IMR-90 (cell line): ENCODE data around the gene CDC42BPG. TPM values are rescaled to one million over a fixed set of nuclear protein-coding genes. Genes with fewer than 3 reads are reported as not detected.

Experiments used
- ATAC-seq: fragments of 200-7000 bp; cut with Tn5 transposase; 2 replicates; pipeline ENCODE4 v1.9.1; 2020; ENCODE audit warnings: low read depth, mild to moderate bottlenecking, moderate library complexity
- BruUV-seq: library from RNA; stranded (reverse); fragments of 400-500 nt; replicated peaks from 2 replicates; lab custom pipeline; 2021; lab: Mats Ljungman, UMichigan
- CTCF ChIA-PET: fragments of 300-600 bp; formaldehyde crosslinking; extraction: SDS; loops from one replicate; lab custom pipeline; 2021; ENCODE audit warnings: antibody characterized with exemption; lab: Yijun Ruan, JAX
- POLR2A ChIA-PET: fragments of 300-600 bp; sonication (Branson Sonifier 250); formaldehyde crosslinking; loops from one replicate; lab custom pipeline; 2022; ENCODE audit warnings: antibody characterized with exemption; ENCODE audit not compliant: unreplicated experiment; lab: Charles Lee
- DNase-seq: peaks from one replicate; pipeline ENCODE4 v3.0.0; 2013
- H2AFZ ChIP-seq: replicated peaks from 2 replicates; pipeline ENCODE3; 2013; ENCODE audit warnings: low read length, mild to moderate bottlenecking; ENCODE audit not compliant: poor library complexity
- H2AK5ac ChIP-seq: 2 replicates; pipeline ENCODE4 v1.6.1; 2013; ENCODE audit warnings: low read depth, low read length, inconsistent platforms
- H2AK9ac ChIP-seq: replicated peaks from 2 replicates; pipeline ENCODE3; 2013; ENCODE audit warnings: mild to moderate bottlenecking, low read depth, low read length, moderate library complexity; ENCODE audit not compliant: poor library complexity
- H2BK120ac ChIP-seq: 2 replicates; pipeline ENCODE4 v1.6.1; 2013; ENCODE audit warnings: low read depth, low read length, inconsistent platforms
- H2BK15ac ChIP-seq: 3 replicates; pipeline ENCODE4 v1.6.1; 2013; ENCODE audit warnings: low read depth, low read length, inconsistent platforms
- H2BK20ac ChIP-seq: 2 replicates; pipeline ENCODE4 v1.6.1; 2013; ENCODE audit warnings: low read depth, mild to moderate bottlenecking, inconsistent platforms, low read length, moderate library complexity
- H2BK5ac ChIP-seq: 2 replicates; pipeline ENCODE4 v1.6.1; 2013; ENCODE audit warnings: mild to moderate bottlenecking, low read depth, low read length, inconsistent platforms; ENCODE audit not compliant: poor library complexity, severe bottlenecking
- H3K14ac ChIP-seq: replicated peaks from 2 replicates; pipeline ENCODE4 v1.6.1; 2013; ENCODE audit warnings: low read depth, low read length, inconsistent platforms
- H3K18ac ChIP-seq: 2 replicates; pipeline ENCODE4 v1.6.1; 2013; ENCODE audit warnings: low read depth, low read length, control low read depth
- H3K23ac ChIP-seq: 2 replicates; pipeline ENCODE4 v1.6.1; 2013; ENCODE audit warnings: low read depth, low read length, inconsistent platforms
- H3K27ac ChIP-seq: 2 replicates; pipeline ENCODE4 v1.5.1; 2013; ENCODE audit warnings: mild to moderate bottlenecking, control low read depth, low read length; ENCODE audit not compliant: insufficient read depth
- H3K27me3 ChIP-seq: 2 replicates; pipeline ENCODE4 v1.6.1; 2013; ENCODE audit warnings: low read length; ENCODE audit not compliant: control insufficient read depth, insufficient read depth
- H3K36me3 ChIP-seq: 2 replicates; pipeline ENCODE4 v1.6.1; 2013; ENCODE audit warnings: low read length, mixed read lengths; ENCODE audit not compliant: control insufficient read depth, insufficient read depth
- H3K4ac ChIP-seq: 2 replicates; pipeline ENCODE4 v1.6.1; 2013; ENCODE audit warnings: low read depth, low read length, inconsistent platforms
- H3K4me1 ChIP-seq: 2 replicates; pipeline ENCODE4 v1.6.1; 2013; ENCODE audit warnings: low read length, mixed read lengths; ENCODE audit not compliant: control insufficient read depth, insufficient read depth
- H3K4me2 ChIP-seq: 2 replicates; pipeline ENCODE4 v1.6.1; 2013; ENCODE audit warnings: low read depth, mild to moderate bottlenecking, control low read depth, low read length, moderate library complexity
- H3K4me3 ChIP-seq: 2 replicates; pipeline ENCODE4 v1.5.1; 2013; ENCODE audit warnings: low read depth, mild to moderate bottlenecking, control low read depth, low read length, moderate library complexity; ENCODE audit not compliant: insufficient read depth
- H3K56ac ChIP-seq: 2 replicates; pipeline ENCODE4 v1.6.1; 2013; ENCODE audit warnings: low read length, inconsistent platforms; ENCODE audit not compliant: insufficient read depth; ENCODE audit errors: extremely low read depth
- H3K79me1 ChIP-seq, 2 experiments: 2 replicates each; pipeline ENCODE4 v1.6.1; 2013; ENCODE audit warnings: low read length in 2 of 2, inconsistent platforms in 1 of 2, low read depth in 1 of 2
- H3K9ac ChIP-seq: 2 replicates; pipeline ENCODE4 v1.6.1; 2013; ENCODE audit warnings: low read depth, low read length, control low read depth
- H3K9me1 ChIP-seq: 2 replicates; pipeline ENCODE4 v1.6.1; 2013; ENCODE audit warnings: low read length, inconsistent platforms; ENCODE audit not compliant: insufficient read depth
- H3K9me3 ChIP-seq: 2 replicates; pipeline ENCODE4 v1.6.1; 2013; ENCODE audit warnings: low read length; ENCODE audit not compliant: control insufficient read depth, insufficient read depth
- H4K20me1 ChIP-seq: 2 replicates; pipeline ENCODE4 v1.6.1; 2013; ENCODE audit warnings: low read length, inconsistent platforms; ENCODE audit not compliant: insufficient read depth
- H4K5ac ChIP-seq: 2 replicates; pipeline ENCODE4 v1.6.1; 2013; ENCODE audit warnings: mild to moderate bottlenecking, low read depth, low read length, control low read depth
- H4K8ac ChIP-seq, 2 experiments: 2 replicates each; pipeline ENCODE4 v1.6.1; 2013; ENCODE audit warnings: low read depth in 2 of 2, low read length in 2 of 2, control low read depth in 1 of 2, inconsistent platforms in 1 of 2
- H4K91ac ChIP-seq: 2 replicates; pipeline ENCODE4 v1.6.1; 2013; ENCODE audit warnings: low read depth, low read length, inconsistent platforms; ENCODE audit not compliant: insufficient read depth
- MAZ ChIP-seq: IDR thresholded peaks from 2 replicates; pipeline ENCODE4 v1.6.1; 2012; ENCODE audit warnings: low read depth, mild to moderate bottlenecking, low read length, improper control_type of control experiment, moderate library complexity, borderline replicate concordance
- MXI1 ChIP-seq: IDR thresholded peaks from 2 replicates; pipeline ENCODE4 v1.6.1; 2012; ENCODE audit warnings: low read depth, mild to moderate bottlenecking, low read length, moderate library complexity, borderline replicate concordance
- POLR2A ChIP-seq: IDR thresholded peaks from 2 replicates; pipeline ENCODE4 v1.6.1; 2012; ENCODE audit warnings: mild to moderate bottlenecking, low read depth, low read length
- USF2 ChIP-seq: fragments of 150-350 bp; IDR thresholded peaks from 2 replicates; pipeline ENCODE4 v1.6.1; 2017; ENCODE audit warnings: mild to moderate bottlenecking, antibody characterized with exemption, low read length, low read depth
- WGBS, 2 experiments: methylation state at CpG; one replicate each; pipeline versions ENCODE4 v1.1.5 to v1.1.7; 2013; ENCODE audit warnings: missing lambda C conversion rate in 2 of 2; ENCODE audit not compliant: insufficient read length in 1 of 2; ENCODE audit errors: extremely low coverage in 2 of 2; 5-methylcytosine and 5-hydroxymethylcytosine counted together
- dilution Hi-C: fragments of 300-500 bp; cut with HindIII; formaldehyde crosslinking; loops from one replicate; pipeline ENCODE4 v1.14.3; 2018; ENCODE audit warnings: low sequenced_read_pairs; ENCODE audit not compliant: unreplicated experiment
- in situ Hi-C: fragments of 300-500 bp; cut with MboI; formaldehyde crosslinking; loops from 3 replicates; pipeline ENCODE4 v1.14.3; 2019; ENCODE audit warnings: low sequenced_read_pairs, inconsistent platforms, mixed read lengths
- intact Hi-C: fragments of 100-400 bp; cut with micrococcal nuclease; formaldehyde crosslinking; loops from 2 replicates; pipeline ENCODE4 v1.10.0; 2022
- polyA plus RNA-seq, 3 experiments: library from polyadenylated mRNA; depleted of rRNA; stranded (reverse); fragments of >200 nt; gene quantifications; 2 replicates each; pipeline ENCODE4 v1.2.3, GENCODE V29; 2012; ENCODE audit warnings: low replicate concordance in 1 of 3
- total RNA-seq: library from RNA; depleted of rRNA; stranded (reverse); fragments of >200 nt; gene quantifications from 2 replicates; pipeline ENCODE4 v1.2.3, GENCODE V29; 2012

The CDC42BPG gene
- total and polyA plus RNA-seq, 2 of the 4 experiments (the other 2 are of a cell fraction): under 0.01 to 0.12 TPM

- no peak overlapping the region for H3K18ac ChIP-seq
- peak overlapping the region; percentile 98 for H3K4me2 ChIP-seq
- peak overlapping the region; percentile 91 for H2AK5ac ChIP-seq
- H3K27ac ChIP-seq: peak overlapping the region; percentile 94
- H2AK9ac ChIP-seq: peak overlapping the region; percentile 95
- peak overlapping the region; percentile 87 for H2BK5ac ChIP-seq
- no peak overlapping the region for H2BK20ac ChIP-seq
- intact Hi-C loops: loop anchor here (1.0 to 2.0 kb wide), 2 partner anchors 9 to 25 kb away; partner anchors contain the start of gene MAP4K2
- peak overlapping the region; percentile 67 for H3K4ac ChIP-seq
- dilution Hi-C loops: no loop called here
- peak overlapping the region; percentile 83 for H3K14ac ChIP-seq
- peaks cover 2% of the 10 kb centered on the region for H3K4me1 ChIP-seq
- ChIA-PET CTCF (no interaction called here), POLR2A (no interaction called here)
- peaks cover 17 to 51% of the 10 kb centered on the region in 2 experiments for H3K79me1 ChIP-seq
- peak; percentile 27 for ATAC-seq
- H4K91ac ChIP-seq: no peak overlapping the region
- no peak overlapping the region for H2BK15ac ChIP-seq
- H3K9ac ChIP-seq: peak overlapping the region; percentile 78
- no peaks in the 10 kb centered on the region for H3K9me3 ChIP-seq
- H2AFZ ChIP-seq: peak overlapping the region; percentile 84
- 0 out of 2 replicates have a peak overlapping the region, but pooled peaks have one; percentile 67 for H3K23ac ChIP-seq
- 0% methylated on average over 27 of the region's 98 CpGs; no CpG with 5 or more reads in 1 of the 2 experiments for WGBS, 2 experiments
- peaks cover 49% of the 10 kb centered on the region for H4K20me1 ChIP-seq
- H4K8ac ChIP-seq: no peak overlapping the region
- in situ Hi-C loops: no loop called here
- H3K9me1 ChIP-seq: no peaks in the 10 kb centered on the region; the same call in 1 of the 2 replicates
- no peak overlapping the region for H4K5ac ChIP-seq
- H3K4me3 ChIP-seq: peak overlapping the region; percentile 94
- H3K36me3 ChIP-seq: peaks cover 30% of the 10 kb centered on the region
- peak; percentile 67 for TF ChIP-seq MAZ
- peak; percentile 88 for TF ChIP-seq MXI1
- 0 out of 2 replicates have a peak, but pooled peaks have one; percentile 47 for TF ChIP-seq POLR2A
- TF ChIP-seq USF2: no peak
- no peaks in the 10 kb centered on the region for H3K27me3 ChIP-seq
- H3K56ac ChIP-seq: 0 out of 2 replicates have a peak overlapping the region, but pooled peaks have one; percentile 8
- DNase-seq: peak; percentile 75
- BruUV-seq: no TSS peak
- H2BK120ac ChIP-seq: no peak overlapping the region
These were observed 66.8 kb downstream of the CDC42BPG start for GRCh38 chr11:64777449-64778222.
